Measurements from ENCODE around the gene DTX1.

The DTX1 gene

GRCh38 chr12:113072136-113072535 is 15.6 kb downstream of the DTX1 start:
- DNase-seq (ENCODE audit: low read depth, low spot score): no peak
- TF ChIP-seq YY1 (IDR thresholded peaks at IDR 0.05; ENCODE audit: insufficient read depth, insufficient read length) (no peak), SUZ12 (IDR thresholded peaks at IDR 0.05; ENCODE audit: extremely low read depth, insufficient read depth, insufficient read length) (no peak), ZNF274 (IDR thresholded peaks at IDR 0.05; ENCODE audit: low read depth, low read length) (no peak)
- Histone ChIP-seq H3K4me1 (ENCODE audit: insufficient read depth, insufficient read length) (peaks cover 23% of the 10 kb centered on the region), H3K9me3 (ENCODE audit: insufficient read depth, low read length) (no peaks in the 10 kb centered on the region), H3K36me3 (ENCODE audit: insufficient read depth, insufficient read length, low read length) (no peaks in the 10 kb centered on the region), H3K27me3 (ENCODE audit: insufficient read depth, insufficient read length) (peaks cover 30% of the 10 kb centered on the region), H3K4me3 (ENCODE audit: insufficient read length, low read depth) (no peak overlapping the region), H3K9ac (ENCODE audit: insufficient read length, low read depth) (no peak overlapping the region)

- no peaks in the 10 kb centered on the region for H3K9me3 ChIP-seq (ENCODE audit: insufficient read depth, low read length)
- H3K36me3 ChIP-seq (ENCODE audit: insufficient read depth, insufficient read length, low read length): no peaks in the 10 kb centered on the region
- H3K4me1 ChIP-seq (ENCODE audit: insufficient read depth, insufficient read length): peaks cover 23% of the 10 kb centered on the region
- H3K9ac ChIP-seq (ENCODE audit: insufficient read length, low read depth): no peak overlapping the region
- TF ChIP-seq SUZ12 (IDR thresholded peaks at IDR 0.05; ENCODE audit: extremely low read depth, insufficient read depth, insufficient read length): no peak
- no peak for TF ChIP-seq YY1 (IDR thresholded peaks at IDR 0.05; ENCODE audit: insufficient read depth, insufficient read length)
- no peak for TF ChIP-seq ZNF274 (IDR thresholded peaks at IDR 0.05; ENCODE audit: low read depth, low read length)
- DNase-seq (ENCODE audit: low read depth, low spot score): no peak
- H3K4me3 ChIP-seq (ENCODE audit: insufficient read length, low read depth): no peak overlapping the region
- H3K27me3 ChIP-seq (ENCODE audit: insufficient read depth, insufficient read length): peaks cover 43% of the 10 kb centered on the region
These were observed 17.1 kb downstream of the DTX1 start for GRCh38 chr12:113073586-113073985.

GRCh38 chr12:113075137-113075683 is 18.7 kb downstream of the DTX1 start:
- H3K9ac ChIP-seq (ENCODE audit: insufficient read length, low read depth): no peak overlapping the region
- TF ChIP-seq SUZ12 (IDR thresholded peaks at IDR 0.05; ENCODE audit: extremely low read depth, insufficient read depth, insufficient read length) (no peak), ZNF274 (IDR thresholded peaks at IDR 0.05; ENCODE audit: low read depth, low read length) (no peak), YY1 (IDR thresholded peaks at IDR 0.05; ENCODE audit: insufficient read depth, insufficient read length) (no peak)

GRCh38 chr12:113077057-113077858 is 20.7 kb downstream of the DTX1 start:
- Histone ChIP-seq H3K36me3 (ENCODE audit: insufficient read depth, insufficient read length, low read length) (no peaks in the 10 kb centered on the region), H3K9me3 (ENCODE audit: insufficient read depth, low read length) (no peaks in the 10 kb centered on the region), H3K4me1 (ENCODE audit: insufficient read depth, insufficient read length) (no peaks in the 10 kb centered on the region), H3K4me3 (ENCODE audit: insufficient read length, low read depth) (peak overlapping the region; percentile 39), H3K27me3 (ENCODE audit: insufficient read depth, insufficient read length) (peaks cover 57% of the 10 kb centered on the region), H3K9ac (ENCODE audit: insufficient read length, low read depth) (peak overlapping the region; percentile 66)
- peak; percentile 59 for TF ChIP-seq SUZ12 (IDR thresholded peaks at IDR 0.05; ENCODE audit: extremely low read depth, insufficient read depth, insufficient read length)
- no peak for TF ChIP-seq ZNF274 (IDR thresholded peaks at IDR 0.05; ENCODE audit: low read depth, low read length)
- DNase-seq (ENCODE audit: low read depth, low spot score): no peak

More at GRCh38 chr12:113075137-113075683, 18.7 kb downstream of the DTX1 start:
- no peaks in the 10 kb centered on the region for H3K9me3 ChIP-seq (ENCODE audit: insufficient read depth, low read length)
- H3K4me1 ChIP-seq (ENCODE audit: insufficient read depth, insufficient read length): peaks cover 15% of the 10 kb centered on the region
- no peak overlapping the region for H3K4me3 ChIP-seq (ENCODE audit: insufficient read length, low read depth)
- H3K36me3 ChIP-seq (ENCODE audit: insufficient read depth, insufficient read length, low read length): no peaks in the 10 kb centered on the region
- DNase-seq (ENCODE audit: low read depth, low spot score): no peak
- peaks cover 57% of the 10 kb centered on the region for H3K27me3 ChIP-seq (ENCODE audit: insufficient read depth, insufficient read length)

GRCh38 chr12:113077859-113078255 is 21.3 kb downstream of the DTX1 start:
- H3K27me3 ChIP-seq (ENCODE audit: insufficient read depth, insufficient read length): peaks cover 57% of the 10 kb centered on the region
- no peaks in the 10 kb centered on the region for H3K4me1 ChIP-seq (ENCODE audit: insufficient read depth, insufficient read length)
- peak overlapping the region; percentile 39 for H3K4me3 ChIP-seq (ENCODE audit: insufficient read length, low read depth)
- no peak for TF ChIP-seq ZNF274 (IDR thresholded peaks at IDR 0.05; ENCODE audit: low read depth, low read length)
- no peak overlapping the region for H3K9ac ChIP-seq (ENCODE audit: insufficient read length, low read depth)
- no peaks in the 10 kb centered on the region for H3K9me3 ChIP-seq (ENCODE audit: insufficient read depth, low read length)
- no peaks in the 10 kb centered on the region for H3K36me3 ChIP-seq (ENCODE audit: insufficient read depth, insufficient read length, low read length)
- DNase-seq (ENCODE audit: low read depth, low spot score): no peak

- TF ChIP-seq SUZ12 (IDR thresholded peaks at IDR 0.05; ENCODE audit: extremely low read depth, insufficient read depth, insufficient read length) (no peak), ZNF274 (IDR thresholded peaks at IDR 0.05; ENCODE audit: low read depth, low read length) (no peak), YY1 (IDR thresholded peaks at IDR 0.05; ENCODE audit: insufficient read depth, insufficient read length) (no peak)
- Histone ChIP-seq H3K4me1 (ENCODE audit: insufficient read depth, insufficient read length) (peaks cover 6% of the 10 kb centered on the region), H3K9me3 (ENCODE audit: insufficient read depth, low read length) (no peaks in the 10 kb centered on the region), H3K27me3 (ENCODE audit: insufficient read depth, insufficient read length) (peaks cover 29% of the 10 kb centered on the region), H3K36me3 (ENCODE audit: insufficient read depth, insufficient read length, low read length) (no peaks in the 10 kb centered on the region), H3K9ac (ENCODE audit: insufficient read length, low read depth) (no peak overlapping the region), H3K4me3 (ENCODE audit: insufficient read length, low read depth) (no peak overlapping the region)
- DNase-seq (ENCODE audit: low read depth, low spot score): no peak
These were observed 25.3 kb downstream of the DTX1 start for GRCh38 chr12:113081873-113082272.

- Histone ChIP-seq H3K9me3 (ENCODE audit: insufficient read depth, low read length) (no peaks in the 10 kb centered on the region), H3K4me1 (ENCODE audit: insufficient read depth, insufficient read length) (peaks cover 11% of the 10 kb centered on the region), H3K9ac (ENCODE audit: insufficient read length, low read depth) (no peak overlapping the region), H3K27me3 (ENCODE audit: insufficient read depth, insufficient read length) (peaks cover 22% of the 10 kb centered on the region), H3K4me3 (ENCODE audit: insufficient read length, low read depth) (no peak overlapping the region), H3K36me3 (ENCODE audit: insufficient read depth, insufficient read length, low read length) (no peaks in the 10 kb centered on the region)
- DNase-seq (ENCODE audit: low read depth, low spot score): no peak
- no peak for TF ChIP-seq SUZ12 (IDR thresholded peaks at IDR 0.05; ENCODE audit: extremely low read depth, insufficient read depth, insufficient read length)
- TF ChIP-seq YY1 (IDR thresholded peaks at IDR 0.05; ENCODE audit: insufficient read depth, insufficient read length): no peak
- TF ChIP-seq ZNF274 (IDR thresholded peaks at IDR 0.05; ENCODE audit: low read depth, low read length): no peak
These were observed 26.1 kb downstream of the DTX1 start for GRCh38 chr12:113082486-113083148.

Measured in NT2/D1 (cell line).